ENCODE results near the gene SERGEF.

DNA sequence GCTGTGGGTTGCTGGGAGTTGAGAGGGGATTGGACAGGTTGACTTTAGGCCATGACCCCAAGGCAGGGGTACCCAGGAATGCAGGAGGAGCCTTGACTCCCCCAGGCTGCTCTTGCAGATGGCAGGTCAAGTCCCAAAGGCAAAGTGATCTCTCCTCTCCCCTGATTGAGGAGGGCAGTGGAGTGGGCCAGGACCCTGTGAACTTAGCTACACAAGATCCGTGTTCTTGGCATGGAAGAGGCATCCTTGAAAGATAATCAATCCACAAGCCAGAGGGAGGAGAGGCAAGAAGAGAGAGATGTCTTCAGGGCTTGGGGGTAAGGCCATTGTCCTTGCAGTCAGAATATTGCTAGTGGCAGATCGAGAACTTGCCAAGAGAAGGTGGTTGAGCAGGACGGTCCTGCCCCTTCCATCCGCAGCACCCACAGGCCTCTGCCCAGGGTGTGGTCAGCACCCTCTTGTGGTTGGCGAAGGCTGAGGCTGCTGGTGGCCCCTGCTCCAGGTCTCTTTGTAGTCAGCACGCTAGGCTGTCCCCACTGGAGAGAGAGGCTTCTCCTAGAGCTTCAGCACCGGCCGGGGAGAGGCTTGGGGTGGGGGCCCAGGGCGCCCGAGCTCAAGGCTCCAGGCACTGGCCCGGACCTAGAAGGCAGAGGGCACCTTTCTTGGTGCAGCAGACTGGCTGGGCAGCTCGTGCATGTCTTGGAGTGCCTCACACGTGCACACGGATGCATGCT is 232.8 kb downstream of the SERGEF start:
- TF ChIP-seq SP1 (IDR thresholded peaks at IDR 0.05) (no peak), RAD21 (IDR thresholded peaks at IDR 0.05) (no peak), FOXA1 (IDR thresholded peaks at IDR 0.05) (no peak)
- TF ChIP-seq, protein P1, sequence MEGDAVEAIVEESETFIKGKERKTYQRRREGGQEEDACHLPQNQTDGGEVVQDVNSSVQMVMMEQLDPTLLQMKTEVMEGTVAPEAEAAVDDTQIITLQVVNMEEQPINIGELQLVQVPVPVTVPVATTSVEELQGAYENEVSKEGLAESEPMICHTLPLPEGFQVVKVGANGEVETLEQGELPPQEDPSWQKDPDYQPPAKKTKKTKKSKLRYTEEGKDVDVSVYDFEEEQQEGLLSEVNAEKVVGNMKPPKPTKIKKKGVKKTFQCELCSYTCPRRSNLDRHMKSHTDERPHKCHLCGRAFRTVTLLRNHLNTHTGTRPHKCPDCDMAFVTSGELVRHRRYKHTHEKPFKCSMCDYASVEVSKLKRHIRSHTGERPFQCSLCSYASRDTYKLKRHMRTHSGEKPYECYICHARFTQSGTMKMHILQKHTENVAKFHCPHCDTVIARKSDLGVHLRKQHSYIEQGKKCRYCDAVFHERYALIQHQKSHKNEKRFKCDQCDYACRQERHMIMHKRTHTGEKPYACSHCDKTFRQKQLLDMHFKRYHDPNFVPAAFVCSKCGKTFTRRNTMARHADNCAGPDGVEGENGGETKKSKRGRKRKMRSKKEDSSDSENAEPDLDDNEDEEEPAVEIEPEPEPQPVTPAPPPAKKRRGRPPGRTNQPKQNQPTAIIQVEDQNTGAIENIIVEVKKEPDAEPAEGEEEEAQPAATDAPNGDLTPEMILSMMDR (IDR thresholded peaks at IDR 0.05; ENCODE audit: low read depth, low read length, missing input control) = no peak
- TF ChIP-seq, protein P2, sequence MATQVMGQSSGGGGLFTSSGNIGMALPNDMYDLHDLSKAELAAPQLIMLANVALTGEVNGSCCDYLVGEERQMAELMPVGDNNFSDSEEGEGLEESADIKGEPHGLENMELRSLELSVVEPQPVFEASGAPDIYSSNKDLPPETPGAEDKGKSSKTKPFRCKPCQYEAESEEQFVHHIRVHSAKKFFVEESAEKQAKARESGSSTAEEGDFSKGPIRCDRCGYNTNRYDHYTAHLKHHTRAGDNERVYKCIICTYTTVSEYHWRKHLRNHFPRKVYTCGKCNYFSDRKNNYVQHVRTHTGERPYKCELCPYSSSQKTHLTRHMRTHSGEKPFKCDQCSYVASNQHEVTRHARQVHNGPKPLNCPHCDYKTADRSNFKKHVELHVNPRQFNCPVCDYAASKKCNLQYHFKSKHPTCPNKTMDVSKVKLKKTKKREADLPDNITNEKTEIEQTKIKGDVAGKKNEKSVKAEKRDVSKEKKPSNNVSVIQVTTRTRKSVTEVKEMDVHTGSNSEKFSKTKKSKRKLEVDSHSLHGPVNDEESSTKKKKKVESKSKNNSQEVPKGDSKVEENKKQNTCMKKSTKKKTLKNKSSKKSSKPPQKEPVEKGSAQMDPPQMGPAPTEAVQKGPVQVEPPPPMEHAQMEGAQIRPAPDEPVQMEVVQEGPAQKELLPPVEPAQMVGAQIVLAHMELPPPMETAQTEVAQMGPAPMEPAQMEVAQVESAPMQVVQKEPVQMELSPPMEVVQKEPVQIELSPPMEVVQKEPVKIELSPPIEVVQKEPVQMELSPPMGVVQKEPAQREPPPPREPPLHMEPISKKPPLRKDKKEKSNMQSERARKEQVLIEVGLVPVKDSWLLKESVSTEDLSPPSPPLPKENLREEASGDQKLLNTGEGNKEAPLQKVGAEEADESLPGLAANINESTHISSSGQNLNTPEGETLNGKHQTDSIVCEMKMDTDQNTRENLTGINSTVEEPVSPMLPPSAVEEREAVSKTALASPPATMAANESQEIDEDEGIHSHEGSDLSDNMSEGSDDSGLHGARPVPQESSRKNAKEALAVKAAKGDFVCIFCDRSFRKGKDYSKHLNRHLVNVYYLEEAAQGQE (IDR thresholded peaks at IDR 0.05) = no peak
- TF ChIP-seq, protein P3, sequence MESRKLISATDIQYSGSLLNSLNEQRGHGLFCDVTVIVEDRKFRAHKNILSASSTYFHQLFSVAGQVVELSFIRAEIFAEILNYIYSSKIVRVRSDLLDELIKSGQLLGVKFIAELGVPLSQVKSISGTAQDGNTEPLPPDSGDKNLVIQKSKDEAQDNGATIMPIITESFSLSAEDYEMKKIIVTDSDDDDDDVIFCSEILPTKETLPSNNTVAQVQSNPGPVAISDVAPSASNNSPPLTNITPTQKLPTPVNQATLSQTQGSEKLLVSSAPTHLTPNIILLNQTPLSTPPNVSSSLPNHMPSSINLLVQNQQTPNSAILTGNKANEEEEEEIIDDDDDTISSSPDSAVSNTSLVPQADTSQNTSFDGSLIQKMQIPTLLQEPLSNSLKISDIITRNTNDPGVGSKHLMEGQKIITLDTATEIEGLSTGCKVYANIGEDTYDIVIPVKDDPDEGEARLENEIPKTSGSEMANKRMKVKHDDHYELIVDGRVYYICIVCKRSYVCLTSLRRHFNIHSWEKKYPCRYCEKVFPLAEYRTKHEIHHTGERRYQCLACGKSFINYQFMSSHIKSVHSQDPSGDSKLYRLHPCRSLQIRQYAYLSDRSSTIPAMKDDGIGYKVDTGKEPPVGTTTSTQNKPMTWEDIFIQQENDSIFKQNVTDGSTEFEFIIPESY (IDR thresholded peaks at IDR 0.05) = no peak
- TF ChIP-seq, protein P4, sequence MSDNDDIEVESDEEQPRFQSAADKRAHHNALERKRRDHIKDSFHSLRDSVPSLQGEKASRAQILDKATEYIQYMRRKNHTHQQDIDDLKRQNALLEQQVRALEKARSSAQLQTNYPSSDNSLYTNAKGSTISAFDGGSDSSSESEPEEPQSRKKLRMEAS (IDR thresholded peaks at IDR 0.05) = no peak
